Measurements from ENCODE around the gene TOMM70.
"Not testable (repeated sequence)": the region's sequence is repeated elsewhere in the genome, so short reads cannot be mapped to it uniquely, and the experiment has no call there.

Gene TOMM70

GRCh38 chr3:100370756-100371155 lies 30.1 kb downstream of the TOMM70 start:
- no peak for DNase-seq (ENCODE audit: extremely low spot score, insufficient read length, low read depth)
- FAIRE-seq, result no peak

- DNase-seq (ENCODE audit: extremely low spot score, insufficient read length, low read depth) (no peak), FAIRE-seq (no peak)
Measured at GRCh38 chr3:100368441-100368840, 32.4 kb downstream of the TOMM70 start.

GRCh38 chr3:100366424-100366823 lies 34.5 kb downstream of the TOMM70 start:
- DNase-seq (ENCODE audit: extremely low spot score, insufficient read length, low read depth) (no peak), FAIRE-seq (no peak)

- FAIRE-seq (no peak), DNase-seq (ENCODE audit: extremely low spot score, insufficient read length, low read depth) (no peak)
Measured at GRCh38 chr3:100364421-100364820, 36.5 kb downstream of the TOMM70 start.

DNA sequence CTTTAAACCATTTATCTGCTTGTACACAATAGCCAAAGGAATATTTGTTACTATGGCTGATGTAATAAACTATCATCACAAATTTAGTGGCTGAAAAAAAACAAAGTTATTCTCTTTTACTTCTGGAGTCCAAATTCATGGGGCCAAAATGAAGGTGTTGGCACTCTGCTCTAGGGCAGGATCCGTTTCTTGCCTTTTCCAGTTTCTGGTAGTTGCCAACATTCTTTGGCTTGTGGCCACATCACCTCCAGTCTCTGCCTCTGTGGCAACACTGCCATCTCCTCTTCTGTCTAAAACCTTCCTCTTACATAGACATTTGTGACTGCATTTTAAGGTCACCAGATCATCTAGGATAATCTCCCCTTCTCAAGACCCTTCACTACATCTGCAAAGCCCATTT lies 39.0 kb downstream of the TOMM70 start:
- FAIRE-seq (no peak), DNase-seq (ENCODE audit: extremely low spot score, insufficient read length, low read depth) (no peak)

- FAIRE-seq (no peak), DNase-seq (ENCODE audit: extremely low spot score, insufficient read length, low read depth) (no peak)
Measured at GRCh38 chr3:100360757-100361496, 40.0 kb downstream of the TOMM70 start.

GRCh38 chr3:100359035-100359434 lies 41.9 kb downstream of the TOMM70 start:
- DNase-seq (ENCODE audit: extremely low spot score, insufficient read length, low read depth) (no peak), FAIRE-seq (no peak)

GRCh38 chr3:100358413-100358812 lies 42.5 kb downstream of the TOMM70 start:
- FAIRE-seq (no peak), DNase-seq (ENCODE audit: extremely low spot score, insufficient read length, low read depth) (no peak)

DNA sequence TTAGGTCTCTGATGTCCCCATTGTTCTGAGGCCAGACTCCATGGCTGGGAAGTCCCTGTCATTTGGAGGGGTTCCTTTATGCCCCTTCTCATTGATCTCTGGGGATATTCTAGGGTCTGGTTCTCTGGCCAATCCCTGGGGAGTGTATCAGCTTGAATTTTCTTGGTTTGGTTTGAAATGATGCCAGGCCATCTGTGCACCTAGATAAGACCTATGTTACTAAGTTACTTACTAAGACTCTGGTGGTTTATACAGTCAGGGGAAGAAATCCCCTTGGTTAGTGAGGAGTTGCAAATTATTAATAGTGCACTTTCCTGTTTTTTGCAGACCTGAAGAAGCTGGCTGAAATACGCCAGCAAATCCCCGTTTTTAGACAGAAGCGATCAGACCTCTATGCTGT lies 46.0 kb downstream of the TOMM70 start:
- no peak for FAIRE-seq

DNA sequence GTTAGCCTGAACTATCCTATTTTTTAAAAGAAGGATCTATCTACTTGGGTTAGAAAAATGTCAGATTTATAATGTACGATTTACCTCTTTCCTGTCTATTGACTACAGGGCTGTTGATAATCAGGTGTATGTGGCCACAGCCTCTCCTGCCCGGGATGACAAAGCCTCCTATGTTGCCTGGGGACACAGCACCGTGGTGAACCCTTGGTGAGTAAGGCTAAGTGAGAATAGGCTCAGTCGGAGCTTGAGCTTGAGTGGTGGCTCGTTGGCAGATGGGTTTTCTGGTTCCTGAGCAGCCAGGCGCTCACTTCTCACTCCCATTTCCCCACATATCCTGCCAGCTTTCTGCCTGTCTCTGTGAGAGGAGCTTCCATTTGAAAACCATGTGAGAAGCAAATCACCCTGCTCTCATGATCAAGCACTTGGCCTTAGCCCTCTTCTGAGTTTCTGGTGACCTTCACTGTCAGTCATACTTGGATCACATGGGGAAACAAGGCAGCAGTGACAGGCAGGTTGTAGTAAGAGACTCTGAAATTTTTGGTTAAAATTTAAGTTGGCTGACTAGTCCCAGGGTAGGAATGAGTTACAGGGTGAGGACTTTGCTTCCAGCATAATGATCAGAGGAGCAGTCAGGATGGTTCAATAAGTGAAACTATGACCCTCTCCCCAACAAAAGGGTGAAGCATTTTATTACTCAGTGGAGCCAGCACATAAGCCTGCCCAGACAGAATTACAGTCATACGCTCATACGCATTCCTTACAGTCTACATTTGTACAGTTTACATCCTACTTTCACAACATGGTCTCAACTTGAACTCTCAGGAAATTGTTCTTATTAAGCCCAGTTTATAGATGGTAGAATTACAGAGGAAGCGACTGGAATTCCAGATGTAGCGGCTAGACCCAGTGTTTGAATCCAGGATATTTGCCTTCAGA lies 48.3 kb downstream of the TOMM70 start:
- no peak for DNase-seq (ENCODE audit: extremely low spot score, insufficient read length, low read depth)

More for the DNA sequence above, 46.0 kb downstream of the TOMM70 start:
- no peak for DNase-seq (ENCODE audit: extremely low spot score, insufficient read length, low read depth)

DNA sequence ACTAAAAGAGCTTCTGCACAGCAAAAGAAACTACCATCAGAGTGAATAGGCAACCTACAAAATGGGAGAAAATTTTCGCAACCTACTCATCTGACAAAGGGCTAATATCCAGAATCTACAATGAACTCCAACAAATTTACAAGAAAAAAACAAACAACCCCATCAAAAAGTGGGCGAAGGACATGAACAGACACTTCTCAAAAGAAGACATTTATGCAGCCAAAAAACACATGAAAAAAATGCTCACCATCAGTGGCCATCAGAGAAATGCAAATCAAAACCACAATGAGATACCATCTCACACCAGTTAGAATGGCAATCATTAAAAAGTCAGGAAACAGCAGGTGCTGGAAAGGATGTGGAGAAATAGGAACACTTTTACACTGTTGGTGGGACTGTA lies 49.1 kb downstream of the TOMM70 start:
- DNase-seq (ENCODE audit: extremely low spot score, insufficient read length, low read depth); FAIRE-seq: not testable (repeated sequence)

More for the DNA sequence above, 48.3 kb downstream of the TOMM70 start:
- FAIRE-seq, result no peak

- FAIRE-seq, result no peak
- DNase-seq (ENCODE audit: extremely low spot score, insufficient read length, low read depth), result no peak
Measured at GRCh38 chr3:100348727-100349126, 52.2 kb downstream of the TOMM70 start.

DNA sequence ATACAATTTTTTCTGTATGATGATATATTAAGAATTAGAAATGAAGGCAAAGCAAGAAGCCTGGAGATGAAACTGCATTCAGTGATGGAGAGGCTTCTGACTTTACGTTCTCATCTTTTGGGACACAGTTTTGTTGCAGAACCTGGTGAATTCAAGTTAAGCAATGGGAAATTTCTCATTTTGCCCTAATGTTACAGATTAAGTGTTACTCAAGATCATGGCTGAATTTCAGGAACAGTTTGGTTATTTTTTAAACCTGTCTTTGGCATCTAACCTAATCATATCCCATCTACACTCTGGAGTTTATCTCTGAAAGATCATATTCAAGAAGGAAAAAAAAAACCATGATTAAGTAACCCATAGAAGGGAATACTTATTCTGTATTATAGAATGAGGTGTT lies 60.4 kb downstream of the TOMM70 start:
- DNase-seq (ENCODE audit: extremely low spot score, insufficient read length, low read depth), result no peak
- no peak for FAIRE-seq

GRCh38 chr3:100339786-100340185 lies 61.1 kb downstream of the TOMM70 start:
- DNase-seq (ENCODE audit: extremely low spot score, insufficient read length, low read depth) (no peak), FAIRE-seq (no peak)

GRCh38 chr3:100338911-100339310 lies 62.0 kb downstream of the TOMM70 start:
- no peak for FAIRE-seq

GRCh38 chr3:100336229-100336628 lies 64.7 kb downstream of the TOMM70 start:
- not testable (repeated sequence) for FAIRE-seq; DNase-seq (ENCODE audit: extremely low spot score, insufficient read length, low read depth)

More at GRCh38 chr3:100338911-100339310, 62.0 kb downstream of the TOMM70 start:
- DNase-seq (ENCODE audit: extremely low spot score, insufficient read length, low read depth), result no peak

GRCh38 chr3:100335434-100335833 lies 65.5 kb downstream of the TOMM70 start:
- FAIRE-seq, result peak; percentile 36

DNA sequence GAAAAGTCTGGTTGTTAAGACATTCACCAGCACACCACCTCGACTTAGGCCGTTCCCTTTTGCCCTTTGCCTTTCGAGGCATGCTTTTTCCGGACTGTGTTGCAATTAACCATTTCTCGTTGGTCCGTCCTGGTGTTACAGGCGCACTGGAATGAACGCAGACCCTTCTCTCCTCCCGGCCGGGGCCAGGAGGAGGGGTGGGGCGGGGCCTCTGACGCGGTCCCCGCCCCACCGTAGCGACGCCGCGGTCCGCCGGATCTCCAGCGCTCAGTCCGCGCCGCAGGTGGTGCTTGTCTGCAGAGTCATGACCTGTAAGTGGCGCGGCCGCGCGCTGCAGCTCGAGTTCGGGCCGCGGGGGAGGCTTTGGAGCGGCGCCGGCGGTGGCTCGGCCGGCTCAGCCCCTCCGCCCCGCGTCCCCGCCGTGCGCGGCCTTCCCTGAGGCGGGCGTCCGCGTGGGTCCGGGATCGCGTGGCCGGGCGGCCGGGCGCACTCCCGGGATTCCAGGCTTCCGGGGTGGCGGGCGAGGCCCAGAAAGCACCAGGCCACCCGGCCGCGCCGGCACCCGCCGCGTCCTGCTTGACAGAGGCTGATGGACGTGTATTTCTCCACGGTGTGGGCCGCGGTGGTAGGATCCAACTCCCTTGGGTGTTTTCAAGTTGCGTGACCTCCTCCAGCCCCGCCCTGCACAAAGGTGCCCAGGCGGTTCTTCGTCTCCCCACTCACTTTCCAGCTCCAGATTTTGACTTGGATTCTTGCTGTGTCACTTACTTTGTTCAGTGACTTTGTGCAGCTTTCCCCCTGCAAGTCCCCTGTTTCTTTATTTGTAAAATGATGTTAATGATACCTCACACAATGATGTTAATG lies 66.2 kb downstream of the TOMM70 start, which contains the start of gene NIT2:
TSS of gene NIT2 (plus strand) at position 270 of the 864 bp plus-strand sequence. CDS start at position 305, 35 bp downstream.
- FAIRE-seq (peak; percentile 86), DNase-seq (ENCODE audit: extremely low spot score, insufficient read length, low read depth) (peak; percentile 87)

More at GRCh38 chr3:100335434-100335833, 65.5 kb downstream of the TOMM70 start:
- DNase-seq (ENCODE audit: extremely low spot score, insufficient read length, low read depth), result peak; percentile 17

DNA sequence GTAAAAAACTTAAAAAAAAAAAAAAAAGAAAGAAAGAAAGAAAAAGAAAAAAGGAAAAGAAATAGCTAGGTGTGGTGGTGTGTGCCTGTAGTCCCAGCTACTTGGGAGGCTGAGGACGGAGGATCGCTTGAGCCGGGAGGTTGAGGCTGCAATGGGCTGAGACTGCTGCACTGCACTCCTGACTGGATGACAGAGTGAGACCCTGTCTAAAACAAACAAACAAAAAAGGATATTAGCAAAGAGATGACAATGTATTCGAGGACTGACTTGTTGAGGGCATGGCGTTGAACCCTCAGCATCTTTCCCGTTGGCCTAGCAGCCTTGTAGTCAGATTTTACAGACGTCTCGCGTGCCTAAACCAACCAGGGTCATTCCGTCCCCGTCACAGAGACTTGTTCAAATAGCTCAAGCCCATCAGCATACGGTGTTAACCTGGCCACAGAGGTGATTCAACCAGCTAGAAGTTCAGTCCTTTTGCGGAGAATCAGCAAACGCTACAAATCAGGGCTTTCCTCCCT lies 66.9 kb downstream of the TOMM70 start:
- DNase-seq (ENCODE audit: extremely low spot score, insufficient read length, low read depth) (no peak), FAIRE-seq (no peak)

GRCh38 chr3:100333051-100333450 lies 67.8 kb downstream of the TOMM70 start:
- FAIRE-seq (no peak), DNase-seq (ENCODE audit: extremely low spot score, insufficient read length, low read depth) (no peak)

Measured in GM18507 (cell line).